H9 (cell line): ENCODE measurements around the gene ITGA7. TPM values are rescaled to one million over a fixed set of nuclear protein-coding genes. Genes with fewer than 3 reads are reported as not detected.

Experiments
- DNase-seq: peaks from one replicate; pipeline ENCODE4 v3.0.0-alpha.2; 2017
- H2AFZ ChIP-seq: one replicate; pipeline ENCODE4 v1.6.1; 2013; ENCODE audit warnings: mild to moderate bottlenecking, low read length, control low read depth, moderate library complexity
- H2AK5ac ChIP-seq: 2 replicates; pipeline ENCODE4 v1.6.1; 2013; ENCODE audit warnings: low read length, control low read depth, mixed read lengths; ENCODE audit not compliant: insufficient read length
- H2BK120ac ChIP-seq: one replicate; pipeline ENCODE4 v1.6.1; 2013; ENCODE audit warnings: low read depth, mild to moderate bottlenecking, low read length, control low read depth, inconsistent platforms; ENCODE audit not compliant: poor library complexity, severe bottlenecking
- H2BK12ac ChIP-seq: 2 replicates; pipeline ENCODE4 v1.6.1; 2013; ENCODE audit warnings: low read length, control low read depth, mixed read lengths, low read depth; ENCODE audit not compliant: insufficient read length
- H2BK15ac ChIP-seq: 2 replicates; pipeline ENCODE4 v1.6.1; 2013; ENCODE audit warnings: low read depth, low read length, control low read depth
- H2BK20ac ChIP-seq: one replicate; pipeline ENCODE4 v1.6.1; 2013; ENCODE audit warnings: low read depth, mild to moderate bottlenecking, low read length, control low read depth, inconsistent platforms; ENCODE audit not compliant: poor library complexity, severe bottlenecking
- H2BK5ac ChIP-seq: 2 replicates; pipeline ENCODE4 v1.6.1; 2013; ENCODE audit warnings: low read length, control low read depth, mixed read lengths; ENCODE audit not compliant: insufficient read length
- H3K14ac ChIP-seq: 2 replicates; pipeline ENCODE4 v1.6.1; 2013; ENCODE audit warnings: low read length, control low read depth; ENCODE audit not compliant: insufficient read depth
- H3K18ac ChIP-seq: 2 replicates; pipeline ENCODE4 v1.6.1; 2013; ENCODE audit warnings: low read depth, mild to moderate bottlenecking, mixed read lengths, low read length, control low read depth; ENCODE audit not compliant: insufficient read length
- H3K23ac ChIP-seq: 2 replicates; pipeline ENCODE4 v1.6.1; 2013; ENCODE audit warnings: low read length, control low read depth, mixed read lengths, low read depth; ENCODE audit not compliant: insufficient read length
- H3K23me2 ChIP-seq: 2 replicates; pipeline ENCODE4 v1.6.1; 2013; ENCODE audit warnings: low read depth, mild to moderate bottlenecking, mixed read lengths, low read length, control low read depth; ENCODE audit not compliant: insufficient read length, poor library complexity, severe bottlenecking
- H3K27ac ChIP-seq: 2 replicates; pipeline ENCODE4 v1.5.1; 2013; ENCODE audit warnings: low read length, control low read depth, mixed read lengths, low read depth; ENCODE audit not compliant: insufficient read length
- H3K27me3 ChIP-seq: 2 replicates; pipeline ENCODE4 v1.6.1; 2013; ENCODE audit warnings: low read length, control low read depth, inconsistent platforms; ENCODE audit not compliant: insufficient read depth
- H3K4ac ChIP-seq: 2 replicates; pipeline ENCODE4 v1.6.1; 2013; ENCODE audit warnings: low read depth, mild to moderate bottlenecking, control low read depth, inconsistent platforms, low read length, moderate library complexity
- H3K4me1 ChIP-seq: 2 replicates; pipeline ENCODE4 v1.6.1; 2013; ENCODE audit warnings: low read length, control low read depth, inconsistent platforms; ENCODE audit not compliant: insufficient read depth
- H3K4me2 ChIP-seq: 2 replicates; pipeline ENCODE4 v1.6.1; 2013; ENCODE audit warnings: low read length, control low read depth, mixed read lengths; ENCODE audit not compliant: insufficient read length, insufficient read depth
- H3K56ac ChIP-seq: 2 replicates; pipeline ENCODE4 v1.6.1; 2013; ENCODE audit warnings: low read depth, mild to moderate bottlenecking, mixed read lengths, low read length, control low read depth; ENCODE audit not compliant: insufficient read length
- H3K79me1 ChIP-seq: 2 replicates; pipeline ENCODE4 v1.6.1; 2013; ENCODE audit warnings: low read depth, mild to moderate bottlenecking, moderate library complexity, low read length, control low read depth, inconsistent platforms; ENCODE audit not compliant: insufficient read depth, poor library complexity, severe bottlenecking
- H3K79me2 ChIP-seq: 2 replicates; pipeline ENCODE4 v1.6.1; 2013; ENCODE audit warnings: low read length, control low read depth, inconsistent platforms; ENCODE audit not compliant: insufficient read depth
- H3K9ac ChIP-seq: 2 replicates; pipeline ENCODE4 v1.6.1; 2013; ENCODE audit warnings: low read length, control low read depth, mixed read lengths; ENCODE audit not compliant: insufficient read length; ENCODE audit errors: extremely low read depth
- H3K9me3 ChIP-seq: one replicate; pipeline ENCODE4 v1.6.1; 2013; ENCODE audit warnings: low read depth, low read length, inconsistent platforms; ENCODE audit not compliant: control insufficient read depth
- H3T11ph ChIP-seq: one replicate; pipeline ENCODE4 v1.6.1; 2013; ENCODE audit warnings: mild to moderate bottlenecking, low read length, control low read depth, inconsistent platforms
- H4K20me1 ChIP-seq: one replicate; pipeline ENCODE4 v1.6.1; 2013; ENCODE audit not compliant: control insufficient read depth, insufficient read length, insufficient read depth
- H4K5ac ChIP-seq: 2 replicates; pipeline ENCODE4 v1.6.1; 2013; ENCODE audit warnings: low read depth, mild to moderate bottlenecking, mixed read lengths, low read length, control low read depth; ENCODE audit not compliant: insufficient read length
- H4K8ac ChIP-seq: replicated peaks from 2 replicates; pipeline ENCODE4 v1.6.1; 2013; ENCODE audit warnings: low read length, control low read depth, mixed read lengths, low read depth; ENCODE audit not compliant: insufficient read length
- H4K91ac ChIP-seq: 2 replicates; pipeline ENCODE4 v1.6.1; 2013; ENCODE audit warnings: low read depth, mild to moderate bottlenecking, moderate library complexity, mixed read lengths, low read length, control low read depth; ENCODE audit not compliant: insufficient read length
- H3K27ac Mint-ChIP-seq, 3 experiments: 2 replicates in 2 of 3; 3 replicates in 1 of 3; pipeline ENCODE4 v1.8.0; 2020 to 2021; ENCODE audit warnings: mixed read lengths in 3 of 3, mild to moderate bottlenecking in 1 of 3, moderate library complexity in 1 of 3
- H3K27me3 Mint-ChIP-seq: 2 replicates; pipeline ENCODE4 v1.8.0; 2021; ENCODE audit warnings: low read depth, mild to moderate bottlenecking, moderate library complexity, mixed read lengths
- H3K36me3 Mint-ChIP-seq, 3 experiments: 2 replicates in 2 of 3; 3 replicates in 1 of 3; pipeline ENCODE4 v1.8.0; 2020 to 2021; ENCODE audit warnings: low read depth in 3 of 3, mixed read lengths in 3 of 3; ENCODE audit not compliant: insufficient read depth in 1 of 3
- H3K4me1 Mint-ChIP-seq, 2 experiments: 2 replicates each; pipeline ENCODE4 v1.8.0; 2020; ENCODE audit warnings: mixed read lengths in 2 of 2
- H3K4me3 Mint-ChIP-seq, 2 experiments: 2 replicates in 1 of 2; 3 replicates in 1 of 2; pipeline ENCODE4 v1.8.0; 2020 to 2021; ENCODE audit warnings: mild to moderate bottlenecking in 2 of 2, mixed read lengths in 2 of 2, moderate library complexity in 1 of 2
- H3K9me3 Mint-ChIP-seq, 2 experiments: 2 replicates in 1 of 2; 3 replicates in 1 of 2; pipeline ENCODE4 v1.8.0; 2020; ENCODE audit warnings: mild to moderate bottlenecking in 2 of 2, mixed read lengths in 2 of 2, moderate library complexity in 1 of 2
- CTCF ChIP-seq: fragments of 200-600 bp; sonication (generic); conservative IDR thresholded peaks from 3 replicates; pipeline ENCODE4 v1.8.0; 2021; ENCODE audit warnings: antibody characterized with exemption, mild to moderate bottlenecking
- WGBS: extraction: QIAGEN DNeasy Blood & Tissue Kit; methylation state at CpG from one replicate; pipeline ENCODE4 v1.1.7; 2013; ENCODE audit warnings: missing lambda C conversion rate, low lambda C conversion rate, mixed read lengths; ENCODE audit not compliant: insufficient read length; ENCODE audit errors: extremely low coverage; 5-methylcytosine and 5-hydroxymethylcytosine counted together
- total RNA-seq: library from RNA; stranded (reverse); gene quantifications from 2 replicates; pipeline ENCODE4 v1.2.1, GENCODE V29; 2021

ITGA7 gene
- total RNA-seq, 1 experiment from 2014 or later = 119 TPM

GRCh38 chr12:55699471-55700055 is 8.1 kb downstream of the ITGA7 start:
- Histone ChIP-seq H2BK120ac (no peak overlapping the region), H2AFZ (no peak overlapping the region), H2AK5ac (no peak overlapping the region), H2BK20ac (no peak overlapping the region), H3K14ac (no peak overlapping the region), H2BK12ac (no peak overlapping the region), H3K4me1 (no peaks in the 10 kb centered on the region), H2BK15ac (no peak overlapping the region), H3K23ac (no peak overlapping the region), H4K8ac (no peak overlapping the region), H3K27ac (no peak overlapping the region), H3K23me2 (no peaks in the 10 kb centered on the region), H3K4me2 (no peak overlapping the region), H3K79me2 (no peaks in the 10 kb centered on the region), H3K9ac (no peak overlapping the region), H4K5ac (no peak overlapping the region), H3K18ac (no peak overlapping the region), H3K79me1 (no peaks in the 10 kb centered on the region), H3K56ac (no peak overlapping the region), H3K9me3 (no peaks in the 10 kb centered on the region), H3K27me3 (no peaks in the 10 kb centered on the region; the same call in 1 of the 2 replicates), H2BK5ac (no peak overlapping the region), H3K4ac (no peak overlapping the region), H4K91ac (no peak overlapping the region), H4K20me1 (no peaks in the 10 kb centered on the region), H3T11ph (no peak overlapping the region)
- no peak for DNase-seq
- Mint-ChIP-seq H3K9me3 (no peaks in the 10 kb centered on the region), H3K27ac (peak overlapping the region in 1 of 3 experiments; percentile 53; a peak in 1 of 7 replicates), H3K4me3 (no peak overlapping the region; a peak in 1 of 5 replicates), H3K27me3 (no peaks in the 10 kb centered on the region), H3K36me3 (peaks cover 16 to 42% (median 37%) of the 10 kb centered on the region in 3 experiments), H3K4me1 (0 out of 4 replicates have a peak, but pooled peaks cover 0 to 3% of the 10 kb centered on the region in 2 experiments)
- TF ChIP-seq CTCF = no peak
- WGBS = no CpG with 5 or more reads among the region's 5 CpGs
